ENCODE data around the gene TNNT2. TPM values are rescaled to one million over a fixed set of nuclear protein-coding genes. Genes with fewer than 3 reads are reported as not detected.

TNNT2 gene
- polyA plus RNA-seq, 1 donor from 2014 or later = not detected

DNA sequence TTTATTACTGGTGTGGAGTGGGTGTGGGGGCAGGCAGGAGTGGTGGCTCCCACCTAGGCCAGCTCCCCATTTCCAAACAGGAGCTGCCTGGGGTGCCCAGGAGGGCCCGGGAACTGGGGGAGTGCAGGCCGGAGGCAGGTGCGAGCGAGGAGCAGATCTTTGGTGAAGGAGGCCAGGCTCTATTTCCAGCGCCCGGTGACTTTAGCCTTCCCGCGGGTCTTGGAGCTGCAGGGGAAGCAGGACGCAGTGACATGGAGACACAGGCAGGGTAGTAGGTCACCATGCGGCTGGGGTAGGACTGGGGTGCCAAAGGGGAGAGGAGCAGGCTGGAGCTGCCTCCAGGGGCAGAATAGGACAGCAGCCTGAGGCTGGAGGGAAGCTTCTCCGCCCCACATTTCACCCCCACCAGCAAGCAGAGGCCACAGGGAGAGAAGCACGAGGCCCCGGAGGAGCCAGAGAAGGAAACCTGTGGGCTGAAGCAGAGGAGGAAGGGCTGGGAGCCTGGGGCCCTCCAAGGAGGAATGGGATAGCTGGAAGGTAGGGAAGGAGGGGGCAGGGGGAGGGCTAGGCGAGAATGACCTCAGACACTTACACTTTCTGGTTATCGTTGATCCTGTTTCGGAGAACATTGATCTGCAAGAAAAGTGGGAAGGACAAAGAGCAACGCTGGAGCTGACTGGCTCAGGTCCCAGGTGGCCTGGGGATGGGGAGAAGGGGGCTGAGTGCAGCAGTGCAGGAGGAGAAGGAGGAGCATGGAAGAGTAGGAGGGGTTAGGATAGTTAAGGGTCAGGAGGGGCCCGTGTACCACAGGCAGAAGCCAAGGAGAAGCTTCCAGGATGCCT, 18.2 kb downstream of the TNNT2 start:
- Mint-ChIP-seq H3K4me3 (peak overlapping the region in 1 of 4 donors; percentile 74), H3K36me3 (no peaks in the 10 kb centered on the region), H3K27me3 (peaks cover 11% of the 10 kb centered on the region), H3K9me3 (no peaks in the 10 kb centered on the region), H3K27ac (no peak overlapping the region), H3K4me1 (no peaks in the 10 kb centered on the region)

DNA sequence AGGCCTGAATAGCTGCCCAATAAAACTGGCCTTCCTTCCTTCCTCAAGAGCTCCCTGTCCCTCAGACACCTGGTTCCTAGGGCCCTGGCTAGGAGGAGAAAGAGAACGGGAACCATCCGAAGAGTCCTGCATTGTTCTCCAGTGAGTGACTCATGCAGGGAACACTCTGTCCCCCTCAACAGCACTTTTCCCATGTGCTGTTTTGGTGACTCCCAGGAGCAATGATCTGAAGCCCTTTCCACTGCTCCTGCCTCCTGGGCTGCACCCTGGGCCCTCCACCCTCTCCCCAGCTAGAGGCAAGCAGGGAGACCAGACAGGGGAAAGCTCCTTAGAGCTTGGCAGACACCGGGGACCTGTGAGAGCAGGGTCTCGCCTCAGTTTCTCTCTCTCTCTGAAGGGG, 18.9 kb downstream of the TNNT2 start:
- Mint-ChIP-seq H3K9me3 (no peaks in the 10 kb centered on the region), H3K27me3 (peaks cover 11% of the 10 kb centered on the region), H3K4me3 (no peak overlapping the region), H3K36me3 (no peaks in the 10 kb centered on the region), H3K4me1 (no peaks in the 10 kb centered on the region), H3K27ac (no peak overlapping the region)

DNA sequence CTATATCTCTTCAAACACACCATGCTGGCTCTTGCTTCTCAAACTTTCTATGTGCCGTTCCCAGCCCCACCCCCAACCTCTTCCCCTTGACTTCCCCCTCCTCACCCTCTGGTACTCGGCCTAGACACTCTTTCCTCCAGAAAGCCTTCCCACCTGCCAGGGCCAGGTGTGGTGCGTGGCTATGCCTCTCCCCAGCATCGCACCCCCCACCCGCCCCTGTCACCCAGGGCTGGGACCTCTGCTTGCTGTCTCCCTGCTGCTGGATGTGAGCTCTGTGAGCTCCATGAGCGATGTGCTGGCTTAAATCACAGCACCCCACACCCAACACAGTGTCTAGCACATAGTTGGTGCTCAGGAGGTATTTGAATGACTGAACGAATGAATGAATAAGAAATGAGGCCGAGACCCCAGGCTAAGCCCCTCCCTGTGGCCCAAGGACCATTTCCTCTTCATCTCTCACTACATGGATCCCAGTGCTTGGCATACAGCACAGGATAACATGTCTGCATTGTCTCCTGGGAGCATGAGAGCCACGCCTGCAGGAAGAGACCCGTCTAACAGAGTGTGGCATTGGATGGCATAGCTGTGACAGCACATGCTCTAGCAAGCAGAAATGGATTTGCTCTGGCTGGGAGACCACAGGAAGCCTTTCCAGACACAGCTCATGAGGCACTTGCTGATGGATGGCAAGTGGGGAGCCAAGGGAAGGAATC, 19.7 kb downstream of the TNNT2 start:
- no peaks in the 10 kb centered on the region for H3K4me1 Mint-ChIP-seq
- no peaks in the 10 kb centered on the region for H3K36me3 Mint-ChIP-seq
- no peak overlapping the region for H3K27ac Mint-ChIP-seq
- no peak overlapping the region for H3K4me3 Mint-ChIP-seq
- peaks cover 11% of the 10 kb centered on the region for H3K27me3 Mint-ChIP-seq
- H3K9me3 Mint-ChIP-seq = no peaks in the 10 kb centered on the region

DNA sequence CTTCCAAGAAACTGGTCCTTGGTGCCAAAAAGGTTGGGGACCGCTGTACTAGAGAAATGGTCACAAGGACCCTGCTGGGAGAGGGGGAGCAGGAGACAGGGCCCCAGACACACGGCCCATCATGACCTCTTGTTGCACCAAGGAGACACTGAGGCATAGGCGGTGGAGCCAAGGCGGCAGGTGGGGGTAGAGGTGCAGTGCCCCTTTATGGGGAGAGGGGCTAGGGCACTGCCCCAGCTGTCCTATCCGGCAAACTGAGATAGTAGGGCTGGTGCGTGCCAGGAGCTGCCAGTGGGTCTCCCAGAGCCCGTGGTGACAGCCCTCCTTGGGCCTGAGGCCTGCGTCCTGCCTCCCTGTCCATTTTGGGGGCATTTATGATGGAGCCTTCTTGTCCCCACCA, 20.3 kb downstream of the TNNT2 start:
- H3K4me1 Mint-ChIP-seq = no peaks in the 10 kb centered on the region
- H3K27me3 Mint-ChIP-seq = peaks cover 5% of the 10 kb centered on the region
- no peak overlapping the region for H3K27ac Mint-ChIP-seq
- H3K4me3 Mint-ChIP-seq = no peak overlapping the region
- H3K36me3 Mint-ChIP-seq = no peaks in the 10 kb centered on the region
- H3K9me3 Mint-ChIP-seq = no peaks in the 10 kb centered on the region

DNA sequence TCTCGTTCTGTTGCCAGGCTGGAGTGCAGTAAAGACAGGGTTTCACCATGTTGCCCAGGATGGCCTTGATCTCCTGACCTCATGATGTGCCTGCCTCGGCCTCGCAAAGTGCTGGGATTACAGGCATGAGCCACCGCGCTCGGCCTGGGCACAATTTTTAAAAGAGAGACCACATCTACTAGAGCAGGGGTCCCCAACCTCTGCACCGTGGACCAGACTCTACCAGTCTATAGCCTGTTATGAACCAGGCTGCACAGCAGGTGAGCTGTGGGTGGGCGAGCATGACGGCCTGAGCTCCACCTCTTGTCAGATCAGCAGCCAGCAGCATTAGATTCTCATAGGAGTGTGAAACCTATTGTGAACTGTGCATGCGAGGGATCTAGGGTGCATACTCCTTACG, 20.8 kb downstream of the TNNT2 start:
- Mint-ChIP-seq H3K36me3 (no peaks in the 10 kb centered on the region), H3K4me3 (no peak overlapping the region), H3K9me3 (no peaks in the 10 kb centered on the region), H3K27ac (no peak overlapping the region), H3K4me1 (no peaks in the 10 kb centered on the region), H3K27me3 (peaks cover 5% of the 10 kb centered on the region)

DNA sequence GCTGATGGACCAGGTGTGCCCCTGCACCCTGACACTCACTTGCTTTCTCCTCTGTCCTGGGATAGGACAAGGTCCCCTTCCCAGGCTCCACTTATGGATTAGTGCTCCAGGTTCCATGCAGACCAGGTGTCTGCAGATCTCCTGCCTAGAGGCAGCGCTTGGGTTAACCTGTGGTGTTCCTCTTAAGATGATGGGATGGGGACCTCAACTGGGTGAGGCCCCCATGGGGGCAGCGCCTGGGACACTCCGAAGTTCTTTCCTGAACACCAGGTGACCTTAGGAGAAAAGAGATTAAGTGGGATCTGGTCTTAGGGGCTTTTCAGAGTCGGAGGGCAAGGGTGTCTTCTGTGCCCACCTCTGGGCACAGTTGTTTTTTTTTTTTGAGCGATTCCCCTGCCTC, 21.2 kb downstream of the TNNT2 start:
- Mint-ChIP-seq H3K27ac (no peak overlapping the region), H3K9me3 (no peaks in the 10 kb centered on the region)

DNA sequence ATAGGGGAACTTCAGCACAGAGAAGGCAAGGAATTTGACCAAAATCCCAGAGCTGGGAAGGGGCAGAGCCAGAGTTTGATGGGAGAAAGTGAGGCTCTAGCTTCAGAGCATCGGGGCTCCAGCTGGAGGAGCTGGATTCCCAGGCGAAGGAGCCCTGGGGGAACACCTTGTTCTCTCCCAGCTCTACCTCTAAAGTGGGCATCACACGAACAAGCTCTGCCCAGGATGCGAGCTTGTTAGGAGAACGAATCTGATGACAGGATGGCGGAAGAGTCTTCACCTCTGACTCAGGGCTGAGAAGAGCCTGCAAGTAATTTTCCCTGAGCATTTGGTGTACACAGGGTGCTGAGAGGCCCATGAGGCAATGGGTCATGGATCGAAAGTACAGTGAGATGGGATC, 22.0 kb downstream of the TNNT2 start:
- Mint-ChIP-seq H3K36me3 (no peaks in the 10 kb centered on the region), H3K4me1 (no peaks in the 10 kb centered on the region), H3K9me3 (no peaks in the 10 kb centered on the region), H3K27me3 (peaks cover 5% of the 10 kb centered on the region), H3K4me3 (no peak overlapping the region), H3K27ac (no peak overlapping the region)

More for the DNA sequence above, 21.2 kb downstream of the TNNT2 start:
- Mint-ChIP-seq H3K27me3 (peaks cover 5% of the 10 kb centered on the region), H3K36me3 (no peaks in the 10 kb centered on the region), H3K4me3 (no peak overlapping the region), H3K4me1 (no peaks in the 10 kb centered on the region)

DNA sequence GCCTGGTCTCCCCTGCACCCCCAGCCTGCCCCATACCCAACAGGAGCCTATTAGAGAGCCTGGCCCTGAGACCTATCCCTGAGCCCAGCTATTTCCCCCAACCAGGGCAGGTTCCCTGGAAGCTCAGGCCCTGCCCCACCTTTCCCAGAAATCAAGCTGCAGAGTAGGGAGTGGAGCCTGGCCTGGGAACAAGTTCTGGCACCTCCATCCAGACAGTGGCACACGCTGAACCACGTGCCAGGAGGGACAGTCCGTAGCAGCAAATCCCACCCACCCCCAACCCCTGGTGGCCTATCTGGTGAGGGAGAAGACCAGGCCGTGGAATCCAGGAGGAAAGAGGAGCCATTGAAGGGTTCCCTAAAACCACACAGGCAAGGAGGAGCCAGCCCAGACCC, 22.6 kb downstream of the TNNT2 start:
- no peak overlapping the region for H3K27ac Mint-ChIP-seq
- H3K36me3 Mint-ChIP-seq = no peaks in the 10 kb centered on the region
- H3K27me3 Mint-ChIP-seq = peaks cover 5% of the 10 kb centered on the region
- H3K4me1 Mint-ChIP-seq = no peaks in the 10 kb centered on the region
- H3K4me3 Mint-ChIP-seq = no peak overlapping the region
- no peaks in the 10 kb centered on the region for H3K9me3 Mint-ChIP-seq

DNA sequence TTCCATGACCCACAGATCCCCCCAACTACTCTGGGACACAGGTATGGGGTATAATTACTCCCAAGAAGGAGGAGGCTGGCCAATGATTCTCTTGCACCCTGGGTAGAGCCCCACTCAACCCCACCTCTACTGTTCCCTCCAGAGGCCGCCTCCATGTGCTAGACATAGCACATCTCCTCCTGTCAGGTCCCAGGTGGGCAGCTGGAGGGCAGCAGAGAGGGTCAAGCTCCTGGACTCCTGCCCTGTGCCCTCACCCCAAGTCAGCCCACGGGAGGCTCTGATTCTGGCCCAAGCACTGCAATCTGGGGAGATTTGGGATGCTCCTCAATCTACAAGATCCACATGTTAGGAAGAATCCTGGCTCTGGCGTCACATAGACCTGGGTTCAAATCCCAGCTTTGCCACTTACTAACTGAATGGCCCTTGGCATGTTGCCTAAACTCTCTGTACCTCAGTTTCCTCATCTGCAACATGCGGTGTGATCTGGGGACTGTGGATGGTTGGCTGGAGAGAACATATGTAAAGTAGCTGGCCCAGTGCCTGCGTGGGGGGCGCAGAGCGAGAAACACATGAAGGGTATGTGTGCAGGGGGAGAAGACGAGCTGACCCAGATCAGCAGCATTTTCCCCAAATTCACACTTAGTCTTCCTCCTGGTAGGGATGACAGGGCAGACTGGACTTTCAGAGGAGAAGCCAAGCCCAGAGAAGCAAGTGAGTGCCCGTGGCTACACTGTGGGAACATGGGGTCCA, 23.2 kb downstream of the TNNT2 start:
- Mint-ChIP-seq H3K9me3 (no peaks in the 10 kb centered on the region), H3K27ac (no peak overlapping the region), H3K27me3 (peaks cover 6% of the 10 kb centered on the region), H3K4me1 (no peaks in the 10 kb centered on the region), H3K36me3 (no peaks in the 10 kb centered on the region), H3K4me3 (no peak overlapping the region)

DNA sequence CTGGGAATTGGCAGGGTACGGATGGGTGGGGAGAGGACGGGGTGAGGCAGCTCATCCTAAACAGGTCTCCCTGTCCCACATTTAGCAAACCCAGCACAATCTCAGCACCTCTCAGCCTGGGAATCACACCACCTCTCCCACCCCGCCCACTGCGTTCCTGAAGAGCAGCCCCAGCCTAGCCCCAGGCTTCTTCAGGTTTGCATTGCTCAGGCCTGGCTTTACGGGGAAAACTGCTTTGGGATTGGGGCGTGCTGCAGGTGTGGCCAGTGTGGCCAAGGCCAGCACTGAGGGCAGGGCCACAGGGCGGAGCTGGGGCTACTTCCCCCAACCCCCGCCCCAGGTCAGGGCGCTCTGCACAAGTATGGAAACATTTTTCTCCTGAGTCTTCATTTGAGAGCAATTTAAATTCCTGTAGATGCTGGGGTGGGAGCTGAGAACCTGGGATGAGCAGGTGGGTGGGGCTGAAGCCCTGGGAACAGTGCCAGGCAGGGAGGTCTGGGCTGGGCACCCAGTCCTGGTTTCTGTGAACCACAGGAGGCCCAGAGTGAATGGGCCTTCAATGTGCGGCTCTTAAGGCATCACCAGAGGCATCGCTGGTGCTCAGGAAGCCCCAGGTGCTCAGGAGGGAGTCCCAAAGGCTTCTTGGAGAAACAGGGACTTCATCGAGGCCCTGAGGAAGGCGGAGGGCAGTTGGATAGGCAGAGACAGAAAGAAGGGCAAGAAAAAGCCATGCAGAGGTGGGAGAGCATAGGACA, 24.1 kb downstream of the TNNT2 start:
- Mint-ChIP-seq H3K36me3 (no peaks in the 10 kb centered on the region), H3K4me1 (no peaks in the 10 kb centered on the region), H3K4me3 (no peak overlapping the region), H3K27ac (no peak overlapping the region), H3K9me3 (no peaks in the 10 kb centered on the region), H3K27me3 (peaks cover 8% of the 10 kb centered on the region)

DNA sequence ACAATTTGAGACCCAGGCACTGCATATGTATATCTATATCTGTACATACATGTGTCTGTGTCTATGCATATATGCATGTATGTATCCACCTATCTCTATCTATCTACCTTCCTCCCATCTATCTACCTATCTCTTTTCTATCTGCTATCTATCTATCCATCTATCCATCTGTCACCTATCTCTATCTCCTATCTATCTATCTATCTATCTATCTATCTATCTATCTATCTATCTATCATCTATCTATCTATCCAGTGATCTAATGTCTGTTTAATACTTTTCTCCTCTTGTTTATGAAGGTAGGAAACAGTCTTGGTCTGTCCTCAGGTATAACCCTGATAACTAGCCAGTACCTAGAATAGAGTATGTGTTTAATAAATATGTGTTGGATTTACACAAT, 25.9 kb downstream of the TNNT2 start:
- Mint-ChIP-seq H3K27ac (no peak overlapping the region), H3K36me3 (no peaks in the 10 kb centered on the region), H3K4me3 (no peak overlapping the region), H3K9me3 (no peaks in the 10 kb centered on the region), H3K27me3 (peaks cover 15% of the 10 kb centered on the region), H3K4me1 (no peaks in the 10 kb centered on the region)

DNA sequence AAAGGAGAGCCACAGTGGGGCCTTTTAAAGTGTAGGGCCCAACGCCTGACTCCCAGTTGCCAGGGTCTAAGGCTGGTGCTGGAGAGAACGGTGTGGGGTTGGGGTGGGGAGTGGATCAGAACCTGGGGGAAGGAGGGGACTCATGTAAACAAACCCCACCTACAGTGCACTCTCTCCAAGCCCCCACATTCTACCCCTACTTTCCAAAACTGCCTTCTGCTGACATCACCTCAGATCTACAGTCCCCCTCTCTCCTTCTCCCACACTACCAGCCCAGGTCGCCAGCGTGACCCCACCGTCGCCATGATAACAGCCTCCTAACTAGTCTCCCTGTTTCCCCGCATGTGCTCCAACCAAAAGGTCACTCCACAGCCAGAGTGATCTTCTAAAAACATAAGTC, 26.6 kb downstream of the TNNT2 start:
- H3K9me3 Mint-ChIP-seq = no peaks in the 10 kb centered on the region
- H3K27me3 Mint-ChIP-seq = peaks cover 14% of the 10 kb centered on the region
- no peaks in the 10 kb centered on the region for H3K4me1 Mint-ChIP-seq
- H3K4me3 Mint-ChIP-seq = no peak overlapping the region
- no peak overlapping the region for H3K27ac Mint-ChIP-seq
- no peaks in the 10 kb centered on the region for H3K36me3 Mint-ChIP-seq

DNA sequence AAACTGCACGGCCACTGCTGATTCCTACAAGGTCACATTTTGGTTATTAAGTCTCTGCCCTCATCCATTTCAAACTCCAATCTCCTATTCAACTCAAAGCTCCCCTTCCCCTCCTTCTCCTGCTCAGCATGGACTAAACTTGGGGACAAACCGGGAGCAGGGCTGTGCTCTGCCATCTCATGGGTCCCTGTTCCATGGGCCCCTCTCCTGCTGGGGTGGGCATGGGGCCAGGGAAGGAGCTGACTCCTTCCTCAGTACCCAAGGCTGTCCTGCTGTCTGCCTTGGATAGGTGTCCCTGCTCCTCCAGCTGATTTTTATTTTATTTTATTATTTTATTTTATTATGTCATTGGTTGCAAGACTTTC, 27.1 kb downstream of the TNNT2 start:
- peaks cover 14% of the 10 kb centered on the region for H3K27me3 Mint-ChIP-seq

DNA sequence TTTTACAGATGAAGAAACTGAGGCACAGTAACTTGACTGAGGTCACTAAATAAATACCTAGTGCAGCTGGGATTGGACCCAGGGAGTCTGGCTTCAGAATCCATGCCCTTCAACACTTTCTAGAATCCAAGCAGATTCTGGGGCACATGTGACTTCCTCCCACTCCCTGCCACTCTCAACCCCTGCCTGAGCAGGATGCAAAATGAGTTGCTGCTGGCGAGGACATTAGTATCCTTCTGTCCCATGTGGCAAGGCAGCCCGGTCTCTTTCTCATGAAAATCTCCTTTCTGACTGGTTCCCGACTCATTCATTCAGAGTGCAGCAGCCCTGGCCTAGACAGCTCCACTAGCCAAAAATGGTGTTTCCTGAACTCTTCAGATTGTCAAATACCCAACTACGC, 28.4 kb downstream of the TNNT2 start:
- Mint-ChIP-seq H3K9me3 (no peaks in the 10 kb centered on the region), H3K4me1 (no peaks in the 10 kb centered on the region), H3K36me3 (no peaks in the 10 kb centered on the region), H3K4me3 (no peak overlapping the region), H3K27me3 (peaks cover 15% of the 10 kb centered on the region), H3K27ac (no peak overlapping the region)

More for the DNA sequence above, 27.1 kb downstream of the TNNT2 start:
- Mint-ChIP-seq H3K27ac (no peak overlapping the region), H3K4me3 (no peak overlapping the region), H3K4me1 (no peaks in the 10 kb centered on the region), H3K9me3 (no peaks in the 10 kb centered on the region), H3K36me3 (no peaks in the 10 kb centered on the region)

DNA sequence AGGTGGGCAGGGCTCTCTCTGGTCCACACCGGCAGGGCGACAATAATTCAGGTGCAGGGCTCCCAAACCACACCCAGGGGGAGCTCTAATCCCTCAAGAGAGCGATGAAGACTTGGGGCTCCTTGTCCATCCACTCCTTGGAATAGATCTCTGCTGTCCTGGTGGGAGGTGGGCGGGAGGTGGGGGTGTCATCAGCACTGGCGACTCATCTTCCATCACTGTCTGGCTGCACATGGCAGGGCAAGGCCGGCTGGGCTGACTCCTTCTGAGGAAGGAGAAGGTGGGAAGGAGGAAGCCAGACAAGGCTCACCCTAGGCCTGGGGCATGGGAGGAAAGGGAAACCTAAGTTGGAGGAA, 29.3 kb downstream of the TNNT2 start:
- Mint-ChIP-seq H3K9me3 (no peaks in the 10 kb centered on the region), H3K4me3 (no peak overlapping the region), H3K4me1 (no peaks in the 10 kb centered on the region), H3K36me3 (no peaks in the 10 kb centered on the region), H3K27me3 (peaks cover 15% of the 10 kb centered on the region), H3K27ac (no peak overlapping the region)

All from IgD-negative memory B cell (primary cell).